Right atrium auricular region (tissue), 2 donors: ENCODE measurements around the gene HACE1. TPM values are rescaled to one million over a fixed set of nuclear protein-coding genes. Genes with fewer than 3 reads are reported as not detected.
"Not testable (repeated sequence)": the region's sequence is repeated elsewhere in the genome, so short reads cannot be mapped to it uniquely, and the experiment has no call there.

Experiments
- DNase-seq: peaks from one replicate; pipeline ENCODE4 v3.0.0-alpha.2; 2019; ENCODE audit warnings: low spot score
- H3K27ac ChIP-seq, 2 donors: fragments of 200-600 bp; sonication (generic); 1 replicate in 1 of 2; 2 replicates in 1 of 2; pipeline ENCODE4 v1.5.1; 2016 to 2019
- H3K27me3 ChIP-seq, 2 donors: fragments of 200-600 bp; sonication (generic); one replicate each; pipeline versions ENCODE4 v1.5.1 to v1.6.0; 2017 to 2019
- H3K36me3 ChIP-seq: fragments of 200-600 bp; sonication (generic); one replicate; pipeline ENCODE4 v1.5.1; 2016
- H3K4me1 ChIP-seq, 2 donors: fragments of 200-600 bp; sonication (generic); one replicate each; pipeline versions ENCODE4 v1.5.1 to v1.6.0; 2017 to 2019
- H3K4me3 ChIP-seq, 2 donors: fragments of 200-600 bp; sonication (generic); 1 replicate in 1 of 2; 2 replicates in 1 of 2; pipeline ENCODE4 v1.5.1; 2017 to 2019; ENCODE audit warnings: mild to moderate bottlenecking in 1 of 2, moderate library complexity in 1 of 2
- H3K9me3 ChIP-seq, 2 donors: fragments of 200-600 bp; sonication (generic); one replicate each; pipeline ENCODE4 v1.5.1; 2019
- total RNA-seq, 2 donors: library from RNA; depleted of rRNA; stranded (reverse); fragments of >200 nt; gene quantifications; one replicate each; pipeline ENCODE4 v1.1.0, GENCODE V29; 2016
- TF ChIP-seq, protein P1 (sequence below), 2 donors: fragments of 200-600 bp; sonication (generic); IDR thresholded peaks; one replicate each; pipeline ENCODE4 v1.5.1; 2019; ENCODE audit warnings: antibody characterized with exemption in 2 of 2

Gene HACE1
- total RNA-seq, 2 donors from 2014 or later: 6.0 to 6.8 TPM

- H3K27me3 ChIP-seq: no peaks in the 10 kb centered on the region
- TF ChIP-seq, protein P1, sequence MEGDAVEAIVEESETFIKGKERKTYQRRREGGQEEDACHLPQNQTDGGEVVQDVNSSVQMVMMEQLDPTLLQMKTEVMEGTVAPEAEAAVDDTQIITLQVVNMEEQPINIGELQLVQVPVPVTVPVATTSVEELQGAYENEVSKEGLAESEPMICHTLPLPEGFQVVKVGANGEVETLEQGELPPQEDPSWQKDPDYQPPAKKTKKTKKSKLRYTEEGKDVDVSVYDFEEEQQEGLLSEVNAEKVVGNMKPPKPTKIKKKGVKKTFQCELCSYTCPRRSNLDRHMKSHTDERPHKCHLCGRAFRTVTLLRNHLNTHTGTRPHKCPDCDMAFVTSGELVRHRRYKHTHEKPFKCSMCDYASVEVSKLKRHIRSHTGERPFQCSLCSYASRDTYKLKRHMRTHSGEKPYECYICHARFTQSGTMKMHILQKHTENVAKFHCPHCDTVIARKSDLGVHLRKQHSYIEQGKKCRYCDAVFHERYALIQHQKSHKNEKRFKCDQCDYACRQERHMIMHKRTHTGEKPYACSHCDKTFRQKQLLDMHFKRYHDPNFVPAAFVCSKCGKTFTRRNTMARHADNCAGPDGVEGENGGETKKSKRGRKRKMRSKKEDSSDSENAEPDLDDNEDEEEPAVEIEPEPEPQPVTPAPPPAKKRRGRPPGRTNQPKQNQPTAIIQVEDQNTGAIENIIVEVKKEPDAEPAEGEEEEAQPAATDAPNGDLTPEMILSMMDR (IDR thresholded peaks at IDR 0.05): no peak
- no peaks in the 10 kb centered on the region for H3K4me1 ChIP-seq
- H3K36me3 ChIP-seq: peaks cover 13% of the 10 kb centered on the region
- no peak overlapping the region for H3K27ac ChIP-seq
- no peaks in the 10 kb centered on the region for H3K9me3 ChIP-seq
- no peak overlapping the region for H3K4me3 ChIP-seq
- DNase-seq: no peak
These were observed 90.8 kb downstream of the HACE1 start for GRCh38 chr6:104768906-104769305.

- Histone ChIP-seq H3K4me1 (no peaks in the 10 kb centered on the region), H3K4me3 (no peak overlapping the region), H3K27ac (no peak overlapping the region), H3K27me3 (no peaks in the 10 kb centered on the region), H3K9me3 (no peaks in the 10 kb centered on the region), H3K36me3 (peaks cover 13% of the 10 kb centered on the region)
- no peak for DNase-seq
- TF ChIP-seq, protein P1 (IDR thresholded peaks at IDR 0.05): no peak
These were observed 93.1 kb downstream of the HACE1 start for GRCh38 chr6:104766595-104766994.

- Histone ChIP-seq H3K9me3 (peaks cover 0 to 37% of the 10 kb centered on the region in 2 donors), H3K36me3 (peaks cover 20% of the 10 kb centered on the region), H3K4me3 (no peak overlapping the region), H3K27ac (no peak overlapping the region), H3K27me3 (no peaks in the 10 kb centered on the region), H3K4me1 (no peaks in the 10 kb centered on the region)
- TF ChIP-seq, protein P1 (IDR thresholded peaks at IDR 0.05): no peak
- no peak for DNase-seq
These were observed 104.8 kb downstream of the HACE1 start for GRCh38 chr6:104754788-104755409.

GRCh38 chr6:104753251-104753650 is 106.5 kb downstream of the HACE1 start:
- Histone ChIP-seq H3K27me3 (no peaks in the 10 kb centered on the region), H3K4me3 (no peak overlapping the region), H3K27ac (no peak overlapping the region), H3K36me3 (peaks cover 20% of the 10 kb centered on the region), H3K9me3 (peaks cover 0 to 32% of the 10 kb centered on the region in 2 donors), H3K4me1 (no peaks in the 10 kb centered on the region)
- TF ChIP-seq, protein P1 (IDR thresholded peaks at IDR 0.05): no peak
- DNase-seq: no peak

DNA sequence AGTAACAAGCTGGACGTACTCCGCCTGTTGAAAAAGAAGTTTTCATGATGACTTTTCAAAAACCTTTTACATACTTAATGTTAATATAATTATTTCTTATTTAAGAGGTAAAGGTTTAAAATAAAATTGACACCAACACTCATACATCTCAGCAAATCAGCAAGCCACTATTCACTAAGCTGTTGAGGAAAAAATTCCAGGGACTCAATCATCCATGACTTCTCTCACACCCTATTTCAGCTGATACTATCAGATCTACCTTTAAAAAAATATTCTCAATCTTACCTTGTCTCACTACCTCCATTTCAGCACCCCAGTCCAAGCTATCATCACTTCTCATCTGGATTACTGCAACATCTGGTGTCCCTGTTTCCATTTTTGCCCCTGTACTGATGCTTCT is 109.3 kb downstream of the HACE1 start:
- no peak overlapping the region for H3K27ac ChIP-seq
- no peaks in the 10 kb centered on the region for H3K4me1 ChIP-seq
- H3K4me3 ChIP-seq: no peak overlapping the region
- H3K27me3 ChIP-seq: no peaks in the 10 kb centered on the region
- H3K9me3 ChIP-seq: peaks cover 0 to 15% of the 10 kb centered on the region in 2 donors
- H3K36me3 ChIP-seq: peaks cover 7% of the 10 kb centered on the region
- TF ChIP-seq, protein P1 (IDR thresholded peaks at IDR 0.05): no peak
- no peak for DNase-seq

DNA sequence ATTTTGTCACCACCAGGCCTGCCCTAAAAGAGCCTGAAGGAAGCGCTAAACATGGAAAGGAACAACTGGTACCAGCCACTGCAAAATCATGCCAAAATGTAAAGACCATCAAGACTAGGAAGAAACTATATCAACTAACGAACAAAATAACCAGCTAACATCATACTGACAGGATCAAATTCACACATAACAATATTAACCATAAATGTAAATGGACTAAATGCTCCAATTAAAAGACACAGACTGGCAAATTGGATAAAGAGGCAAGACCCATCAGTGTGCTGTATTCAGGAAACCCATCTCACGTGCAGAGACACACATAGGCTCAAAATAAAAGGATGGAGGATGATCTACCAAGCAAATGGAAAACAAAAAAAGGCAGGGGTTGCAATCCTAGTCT is 120.6 kb downstream of the HACE1 start:
- not testable (repeated sequence) for H3K27ac ChIP-seq, H3K9me3 ChIP-seq, H3K4me1 ChIP-seq, H3K36me3 ChIP-seq, DNase-seq, H3K27me3 ChIP-seq, H3K4me3 ChIP-seq

GRCh38 chr6:104737567-104737966 is 122.2 kb downstream of the HACE1 start:
- not testable (repeated sequence) for H3K36me3 ChIP-seq, DNase-seq, H3K27ac ChIP-seq, H3K4me3 ChIP-seq, H3K9me3 ChIP-seq, H3K27me3 ChIP-seq, H3K4me1 ChIP-seq
